ENCODE measurements around the gene COP1.

DNA sequence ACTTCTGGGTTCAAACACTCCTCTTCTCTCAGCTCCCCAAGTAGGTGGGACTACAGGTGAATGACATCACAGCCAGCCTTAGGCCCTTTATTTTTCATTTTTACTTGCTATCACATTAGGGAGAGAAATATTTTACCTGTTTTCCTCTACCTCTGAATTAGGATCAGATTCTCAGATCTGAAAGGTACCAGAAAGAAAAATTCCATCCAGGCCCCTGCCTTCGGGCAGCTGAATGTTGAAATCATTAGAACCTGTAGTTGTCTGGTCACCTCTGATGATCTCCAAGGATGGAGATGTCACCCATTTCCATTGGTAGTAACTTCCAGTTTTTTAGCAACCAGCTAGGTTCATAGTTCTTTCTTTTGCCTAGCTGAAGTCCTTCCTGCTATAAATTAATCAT, 288.1 kb downstream of the COP1 start:
- TF ChIP-seq, protein P1, sequence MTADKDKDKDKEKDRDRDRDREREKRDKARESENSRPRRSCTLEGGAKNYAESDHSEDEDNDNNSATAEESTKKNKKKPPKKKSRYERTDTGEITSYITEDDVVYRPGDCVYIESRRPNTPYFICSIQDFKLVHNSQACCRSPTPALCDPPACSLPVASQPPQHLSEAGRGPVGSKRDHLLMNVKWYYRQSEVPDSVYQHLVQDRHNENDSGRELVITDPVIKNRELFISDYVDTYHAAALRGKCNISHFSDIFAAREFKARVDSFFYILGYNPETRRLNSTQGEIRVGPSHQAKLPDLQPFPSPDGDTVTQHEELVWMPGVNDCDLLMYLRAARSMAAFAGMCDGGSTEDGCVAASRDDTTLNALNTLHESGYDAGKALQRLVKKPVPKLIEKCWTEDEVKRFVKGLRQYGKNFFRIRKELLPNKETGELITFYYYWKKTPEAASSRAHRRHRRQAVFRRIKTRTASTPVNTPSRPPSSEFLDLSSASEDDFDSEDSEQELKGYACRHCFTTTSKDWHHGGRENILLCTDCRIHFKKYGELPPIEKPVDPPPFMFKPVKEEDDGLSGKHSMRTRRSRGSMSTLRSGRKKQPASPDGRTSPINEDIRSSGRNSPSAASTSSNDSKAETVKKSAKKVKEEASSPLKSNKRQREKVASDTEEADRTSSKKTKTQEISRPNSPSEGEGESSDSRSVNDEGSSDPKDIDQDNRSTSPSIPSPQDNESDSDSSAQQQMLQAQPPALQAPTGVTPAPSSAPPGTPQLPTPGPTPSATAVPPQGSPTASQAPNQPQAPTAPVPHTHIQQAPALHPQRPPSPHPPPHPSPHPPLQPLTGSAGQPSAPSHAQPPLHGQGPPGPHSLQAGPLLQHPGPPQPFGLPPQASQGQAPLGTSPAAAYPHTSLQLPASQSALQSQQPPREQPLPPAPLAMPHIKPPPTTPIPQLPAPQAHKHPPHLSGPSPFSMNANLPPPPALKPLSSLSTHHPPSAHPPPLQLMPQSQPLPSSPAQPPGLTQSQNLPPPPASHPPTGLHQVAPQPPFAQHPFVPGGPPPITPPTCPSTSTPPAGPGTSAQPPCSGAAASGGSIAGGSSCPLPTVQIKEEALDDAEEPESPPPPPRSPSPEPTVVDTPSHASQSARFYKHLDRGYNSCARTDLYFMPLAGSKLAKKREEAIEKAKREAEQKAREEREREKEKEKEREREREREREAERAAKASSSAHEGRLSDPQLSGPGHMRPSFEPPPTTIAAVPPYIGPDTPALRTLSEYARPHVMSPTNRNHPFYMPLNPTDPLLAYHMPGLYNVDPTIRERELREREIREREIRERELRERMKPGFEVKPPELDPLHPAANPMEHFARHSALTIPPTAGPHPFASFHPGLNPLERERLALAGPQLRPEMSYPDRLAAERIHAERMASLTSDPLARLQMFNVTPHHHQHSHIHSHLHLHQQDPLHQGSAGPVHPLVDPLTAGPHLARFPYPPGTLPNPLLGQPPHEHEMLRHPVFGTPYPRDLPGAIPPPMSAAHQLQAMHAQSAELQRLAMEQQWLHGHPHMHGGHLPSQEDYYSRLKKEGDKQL (CRISPR knock-in tag; IDR thresholded peaks at IDR 0.05; ENCODE audit: low read depth) = no peak
- no peak for TF ChIP-seq TCF7 (IDR thresholded peaks at IDR 0.05; ENCODE audit: low read depth)
- TF ChIP-seq, protein P2, sequence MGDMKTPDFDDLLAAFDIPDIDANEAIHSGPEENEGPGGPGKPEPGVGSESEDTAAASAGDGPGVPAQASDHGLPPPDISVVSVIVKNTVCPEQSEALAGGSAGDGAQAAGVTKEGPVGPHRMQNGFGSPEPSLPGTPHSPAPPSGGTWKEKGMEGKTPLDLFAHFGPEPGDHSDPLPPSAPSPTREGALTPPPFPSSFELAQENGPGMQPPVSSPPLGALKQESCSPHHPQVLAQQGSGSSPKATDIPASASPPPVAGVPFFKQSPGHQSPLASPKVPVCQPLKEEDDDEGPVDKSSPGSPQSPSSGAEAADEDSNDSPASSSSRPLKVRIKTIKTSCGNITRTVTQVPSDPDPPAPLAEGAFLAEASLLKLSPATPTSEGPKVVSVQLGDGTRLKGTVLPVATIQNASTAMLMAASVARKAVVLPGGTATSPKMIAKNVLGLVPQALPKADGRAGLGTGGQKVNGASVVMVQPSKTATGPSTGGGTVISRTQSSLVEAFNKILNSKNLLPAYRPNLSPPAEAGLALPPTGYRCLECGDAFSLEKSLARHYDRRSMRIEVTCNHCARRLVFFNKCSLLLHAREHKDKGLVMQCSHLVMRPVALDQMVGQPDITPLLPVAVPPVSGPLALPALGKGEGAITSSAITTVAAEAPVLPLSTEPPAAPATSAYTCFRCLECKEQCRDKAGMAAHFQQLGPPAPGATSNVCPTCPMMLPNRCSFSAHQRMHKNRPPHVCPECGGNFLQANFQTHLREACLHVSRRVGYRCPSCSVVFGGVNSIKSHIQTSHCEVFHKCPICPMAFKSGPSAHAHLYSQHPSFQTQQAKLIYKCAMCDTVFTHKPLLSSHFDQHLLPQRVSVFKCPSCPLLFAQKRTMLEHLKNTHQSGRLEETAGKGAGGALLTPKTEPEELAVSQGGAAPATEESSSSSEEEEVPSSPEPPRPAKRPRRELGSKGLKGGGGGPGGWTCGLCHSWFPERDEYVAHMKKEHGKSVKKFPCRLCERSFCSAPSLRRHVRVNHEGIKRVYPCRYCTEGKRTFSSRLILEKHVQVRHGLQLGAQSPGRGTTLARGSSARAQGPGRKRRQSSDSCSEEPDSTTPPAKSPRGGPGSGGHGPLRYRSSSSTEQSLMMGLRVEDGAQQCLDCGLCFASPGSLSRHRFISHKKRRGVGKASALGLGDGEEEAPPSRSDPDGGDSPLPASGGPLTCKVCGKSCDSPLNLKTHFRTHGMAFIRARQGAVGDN (CRISPR knock-in tag; IDR thresholded peaks at IDR 0.05) = no peak

Data from HepG2 (cell line).